HCT116 (cell line): Measurements from ENCODE around the gene AMBP. TPM values are rescaled to one million over a fixed set of nuclear protein-coding genes. Genes with fewer than 3 reads are reported as not detected.

Experiments
- ATAC-seq: fragments of 200-7000 bp; cut with Tn5 transposase; 2 replicates; pipeline ENCODE4 v1.9.1; 2020; ENCODE audit warnings: mild to moderate bottlenecking, moderate library complexity
- BruUV-seq: library from RNA; stranded (reverse); fragments of 400-500 nt; replicated peaks from 2 replicates; lab custom pipeline; 2021; lab: Mats Ljungman, UMichigan
- CTCF ChIA-PET: fragments of 300-600 bp; sonication (Branson Sonifier 250); formaldehyde crosslinking; loops from one replicate; lab custom pipeline; 2021; ENCODE audit warnings: antibody characterized with exemption; lab: Charles Lee
- POLR2A ChIA-PET: fragments of 300-600, 350-600 bp; sonication (Branson Sonifier 250); formaldehyde crosslinking; loops from one replicate; lab custom pipeline; 2021; ENCODE audit warnings: antibody characterized with exemption; lab: Charles Lee
- RAD21 ChIA-PET, 2 experiments: fragments of 300-600 bp; sonication (Branson Sonifier 250); formaldehyde crosslinking; loops; one replicate each; lab custom pipeline; 2023; ENCODE audit warnings: low total read pairs in 2 of 2; ENCODE audit not compliant: uncharacterized antibody in 2 of 2, unreplicated experiment in 2 of 2, low non-redundant PET in 1 of 2; lab: Charles Lee
- DNase-seq: peaks from one replicate; pipeline ENCODE4 v3.0.0-alpha.2; 2010; ENCODE audit warnings: low read depth, low spot score
- H2AFZ ChIP-seq: fragments of 200-600 bp; shearing (Covaris generic), sonication (generic); 2 replicates; pipeline ENCODE4 v1.6.1; 2017; ENCODE audit warnings: low read depth, mixed run types, mixed read lengths, antibody characterized with exemption, low read length; ENCODE audit not compliant: poor library complexity, severe bottlenecking
- H3K27ac ChIP-seq: 2 replicates; pipeline ENCODE4 v1.5.1; 2012; ENCODE audit warnings: low read depth, low read length
- H3K27me3 ChIP-seq: fragments of 200-600 bp; sonication (generic); 2 replicates; pipeline ENCODE4 v1.6.1; 2016; ENCODE audit warnings: mixed run types, low read length, mixed read lengths; ENCODE audit not compliant: insufficient read depth
- H3K36me3 ChIP-seq, 2 experiments: fragments of 200-500 bp in 1 of 2; fragments of 200-600 bp in 1 of 2; sonication (Bioruptor generic) in 1 of 2; sonication (generic) in 1 of 2; 2 replicates each; pipeline versions ENCODE4 v1.5.1 to v1.6.1; 2014 to 2016; ENCODE audit warnings: low read length in 2 of 2, inconsistent platforms in 1 of 2, mixed read lengths in 1 of 2, mixed run types in 1 of 2; ENCODE audit not compliant: insufficient read depth in 2 of 2, control insufficient read depth in 1 of 2
- H3K4me1 ChIP-seq, 2 experiments: fragments of 200-600 bp in 1 of 2; sonication (generic) in 1 of 2; 2 replicates each; pipeline versions ENCODE4 v1.5.1 to v1.6.1; 2012 to 2017; ENCODE audit warnings: low read length in 2 of 2, inconsistent platforms in 1 of 2, mild to moderate bottlenecking in 1 of 2, mixed read lengths in 1 of 2, mixed run types in 1 of 2, moderate library complexity in 1 of 2; ENCODE audit not compliant: insufficient read depth in 2 of 2, control insufficient read depth in 1 of 2
- H3K4me2 ChIP-seq: fragments of 200-600 bp; sonication (generic); 2 replicates; pipeline ENCODE4 v1.6.1; 2017; ENCODE audit warnings: mixed run types, low read length, mixed read lengths
- H3K4me3 ChIP-seq, 2 experiments: fragments of 200-600 bp in 1 of 2; sonication (generic) in 1 of 2; replicated peaks in 1 of 2; 2 replicates each; pipeline ENCODE4 v1.5.1; 2011 to 2016; ENCODE audit warnings: low read length in 2 of 2, control low read depth in 1 of 2, low read depth in 1 of 2, mild to moderate bottlenecking in 1 of 2, mixed read lengths in 1 of 2, mixed run types in 1 of 2
- H3K79me2 ChIP-seq: fragments of 200-600 bp; sonication (generic); 2 replicates; pipeline ENCODE4 v1.6.1; 2017; ENCODE audit warnings: mild to moderate bottlenecking, mixed run types, low read length, moderate library complexity, mixed read lengths; ENCODE audit not compliant: insufficient read depth
- H3K9ac ChIP-seq: fragments of 200-600 bp; sonication (generic); 2 replicates; pipeline ENCODE4 v1.6.1; 2016; ENCODE audit warnings: low read length, mixed read lengths
- H3K9me2 ChIP-seq: fragments of 200-600 bp; sonication (generic), shearing (Covaris generic); 2 replicates; pipeline ENCODE4 v1.6.1; 2017; ENCODE audit warnings: mixed run types, mild to moderate bottlenecking, moderate library complexity; ENCODE audit not compliant: insufficient read depth
- H3K9me3 ChIP-seq, 2 experiments: fragments of 200-500 bp in 1 of 2; fragments of 200-600 bp in 1 of 2; sonication (Bioruptor generic) in 1 of 2; sonication (generic) in 1 of 2; 2 replicates each; pipeline ENCODE4 v1.6.1; 2014 to 2017; ENCODE audit warnings: low read length in 2 of 2, mixed read lengths in 2 of 2, inconsistent platforms in 1 of 2, low read depth in 1 of 2, mild to moderate bottlenecking in 1 of 2, mixed run types in 1 of 2, moderate library complexity in 1 of 2; ENCODE audit not compliant: control insufficient read depth in 1 of 2, insufficient read depth in 1 of 2
- H4K20me1 ChIP-seq: fragments of 200-600 bp; sonication (generic), shearing (Covaris generic); 2 replicates; pipeline ENCODE4 v1.6.1; 2017; ENCODE audit warnings: mixed run types, mild to moderate bottlenecking, moderate library complexity; ENCODE audit not compliant: insufficient read depth
- CBX3 ChIP-seq: IDR thresholded peaks from 2 replicates; pipeline ENCODE4 v1.6.1; 2012; ENCODE audit warnings: low read depth
- CEBPB ChIP-seq: IDR thresholded peaks from 2 replicates; pipeline ENCODE4 v1.6.1; 2012; ENCODE audit warnings: low read depth
- EZH2 ChIP-seq: fragments of 200-600 bp; sonication (generic); IDR thresholded peaks from 2 replicates; pipeline ENCODE4 v1.6.1; 2017; ENCODE audit warnings: antibody characterized with exemption, mixed run types
- EZH2phosphoT487 ChIP-seq: fragments of 200-600 bp; IDR thresholded peaks from 2 replicates; pipeline ENCODE4 v1.6.1; 2018; ENCODE audit warnings: antibody characterized with exemption, borderline replicate concordance
- FOSL1 ChIP-seq: IDR thresholded peaks from 2 replicates; pipeline ENCODE4 v1.6.1; 2012; ENCODE audit warnings: low read depth
- MAX ChIP-seq: IDR thresholded peaks from 2 replicates; pipeline ENCODE4 v1.6.1; 2012
- POLR2A ChIP-seq: IDR thresholded peaks from 2 replicates; pipeline ENCODE4 v1.7.0; 2011; ENCODE audit warnings: borderline replicate concordance; ENCODE audit not compliant: insufficient read depth, insufficient read length; ENCODE audit errors: extremely low read depth
- RAD21 ChIP-seq: IDR thresholded peaks from 2 replicates; pipeline ENCODE4 v1.6.1; 2012; ENCODE audit warnings: low read depth, mild to moderate bottlenecking
- REST ChIP-seq: IDR thresholded peaks from 2 replicates; pipeline ENCODE4 v1.6.1; 2012; ENCODE audit warnings: low read depth
- SRF ChIP-seq: IDR thresholded peaks from 2 replicates; pipeline ENCODE4 v1.6.1; 2012; ENCODE audit warnings: low read depth
- YY1 ChIP-seq: IDR thresholded peaks from 2 replicates; pipeline ENCODE4 v1.6.1; 2011; ENCODE audit warnings: low read length, low read depth, moderate library complexity, mild to moderate bottlenecking; ENCODE audit not compliant: insufficient replicate concordance; ENCODE audit errors: extremely low read depth
- ZFX ChIP-seq: fragments of 450-650 bp; IDR thresholded peaks from 2 replicates; pipeline ENCODE4 v1.6.1; 2017
- ZNF274 ChIP-seq: fragments of 200-500 bp; sonication (Bioruptor generic); IDR thresholded peaks from 2 replicates; pipeline ENCODE4 v1.6.1; 2014; ENCODE audit warnings: mild to moderate bottlenecking, low read depth, low read length, inconsistent platforms
- intact Hi-C: fragments of 100-400 bp; cut with micrococcal nuclease; formaldehyde crosslinking; loops from 2 replicates; pipeline ENCODE4 v1.10.0; 2022
- total RNA-seq: library from RNA; stranded (reverse); gene quantifications from one replicate; pipeline ENCODE4 v1.2.1, GENCODE V29; 2021; ENCODE audit not compliant: unreplicated experiment

Gene AMBP
- total RNA-seq, 1 experiment from 2014 or later, result 1.9 TPM

- TF ChIP-seq REST, result no peak
- no peak for TF ChIP-seq POLR2A
- no peak for TF ChIP-seq ZFX
- no peak for TF ChIP-seq EZH2phosphoT487
Measured at GRCh38 chr9:114092336-114092735, 14.2 kb upstream of the AMBP start (continued).

DNA sequence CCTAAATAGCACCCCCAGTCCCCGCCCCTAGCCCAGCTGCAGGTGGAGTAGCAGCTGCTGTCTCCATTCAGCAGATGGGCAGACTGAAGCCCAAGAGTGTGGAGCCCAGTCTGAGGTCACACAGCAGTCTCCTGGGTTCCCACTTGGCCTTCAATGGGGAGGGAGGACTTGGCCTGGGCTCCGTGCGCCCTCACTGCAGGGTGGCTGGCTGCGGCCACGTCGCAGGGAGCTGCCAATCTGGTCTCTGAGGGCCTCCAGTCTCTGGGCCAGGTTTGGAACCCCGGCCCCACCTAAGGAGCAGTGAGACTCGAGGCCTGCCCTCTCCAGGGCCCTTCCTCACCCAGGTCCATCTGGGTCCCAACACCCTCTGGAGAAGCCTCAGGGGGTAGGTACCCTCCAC is 13.6 kb upstream of the AMBP start:
- no peak overlapping the region for H3K9ac ChIP-seq
- intact Hi-C loops, result no loop called here
- no peak for TF ChIP-seq ZNF274
- TF ChIP-seq EZH2phosphoT487, result no peak
- TF ChIP-seq MAX, result no peak
- no peak for TF ChIP-seq FOSL1
- TF ChIP-seq CEBPB, result no peak
- TF ChIP-seq ZFX, result no peak
- no peak for TF ChIP-seq EZH2
- TF ChIP-seq CBX3, result no peak
- TF ChIP-seq RAD21, result no peak
- no peak for TF ChIP-seq SRF
- no peak for TF ChIP-seq YY1
- H3K27me3 ChIP-seq, result no peaks in the 10 kb centered on the region
- no peak overlapping the region for H3K4me2 ChIP-seq
- no peak overlapping the region for H2AFZ ChIP-seq
- H3K4me3 ChIP-seq, result no peak overlapping the region
- no peaks in the 10 kb centered on the region for H3K4me1 ChIP-seq
- H3K36me3 ChIP-seq, result no peaks in the 10 kb centered on the region
- ChIA-PET CTCF (interaction anchor here (1.0 kb wide), 2 partner anchors 9 to 16 kb away, joined by 3 read pairs; no protein-coding TSS in a partner anchor), RAD21 (no interaction called here), POLR2A (no interaction called here)
- H3K27ac ChIP-seq, result no peak overlapping the region
- no peaks in the 10 kb centered on the region for H3K9me3 ChIP-seq
- no TSS peak for BruUV-seq
- DNase-seq (no peak), ATAC-seq (no peak)
- H4K20me1 ChIP-seq, result no peaks in the 10 kb centered on the region
- no peaks in the 10 kb centered on the region for H3K79me2 ChIP-seq
- H3K9me2 ChIP-seq, result no peaks in the 10 kb centered on the region
